PFSK-1 (cell line): ENCODE data around the gene RNF144B.

Source experiments
- FOXP2 ChIP-seq: optimal IDR thresholded peaks from 2 replicates; pipeline ENCODE3; 2011; ENCODE audit warnings: borderline replicate concordance, control low read depth, inconsistent platforms; ENCODE audit not compliant: insufficient read depth; ENCODE audit errors: extremely low read length, extremely low read depth
- POLR2AphosphoS5 ChIP-seq: IDR thresholded peaks from 2 replicates; pipeline ENCODE4 v1.6.1; 2012; ENCODE audit warnings: low read depth, mild to moderate bottlenecking, control low read depth, low read length, moderate library complexity
- REST ChIP-seq, 2 experiments: IDR thresholded peaks; 2 replicates each; pipeline versions ENCODE4 v1.6.1 to v1.8.0; 2011 to 2012; ENCODE audit warnings: low read depth in 2 of 2, low read length in 2 of 2, control low read depth in 1 of 2, inconsistent platforms in 1 of 2, mild to moderate bottlenecking in 1 of 2, moderate library complexity in 1 of 2; ENCODE audit not compliant: insufficient read depth in 1 of 2
- SIN3A ChIP-seq: IDR thresholded peaks from 2 replicates; pipeline ENCODE4 v1.6.1; 2012; ENCODE audit warnings: mild to moderate bottlenecking, low read length, moderate library complexity, borderline replicate concordance; ENCODE audit not compliant: insufficient read depth
- TAF1 ChIP-seq: IDR thresholded peaks from 2 replicates; pipeline ENCODE4 v1.6.1; 2012; ENCODE audit warnings: low read length, control low read depth, borderline replicate concordance; ENCODE audit not compliant: insufficient read depth

Gene RNF144B

GRCh38 chr6:18496462-18496861 lies 109.3 kb downstream of the RNF144B start:
- TF ChIP-seq FOXP2 = no peak
- no peak for TF ChIP-seq SIN3A

DNA sequence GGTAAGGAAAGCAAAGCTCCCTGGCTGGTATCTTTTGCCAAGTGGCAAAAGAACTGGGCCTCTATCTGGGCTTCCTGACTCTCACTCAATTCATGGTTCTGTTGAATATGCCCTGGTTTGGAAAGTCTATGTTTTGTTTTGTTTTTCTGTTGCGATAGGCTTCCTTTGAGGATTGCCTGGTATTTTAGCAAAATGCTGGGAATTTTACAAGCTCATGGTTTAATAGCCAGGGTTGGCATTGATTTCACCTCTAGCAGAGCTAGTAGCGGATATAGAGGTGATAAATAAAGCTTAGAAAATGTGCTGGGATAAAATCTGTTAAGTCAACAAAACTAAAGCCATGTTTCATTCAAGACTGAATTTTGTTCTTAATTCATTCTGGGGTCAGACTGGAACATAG lies 109.9 kb downstream of the RNF144B start:
- TF ChIP-seq POLR2AphosphoS5 (no peak), REST (IDR thresholded peaks at IDR 0.05; ENCODE audit: insufficient read depth in 1 of 2, low read depth in 2 of 2, low read length in 2 of 2) (no peak), FOXP2 (no peak), TAF1 (no peak), SIN3A (no peak)

GRCh38 chr6:18498408-18498807 lies 111.3 kb downstream of the RNF144B start:
- TF ChIP-seq TAF1 (no peak), FOXP2 (no peak), POLR2AphosphoS5 (no peak), REST (IDR thresholded peaks at IDR 0.05; ENCODE audit: insufficient read depth in 1 of 2, low read depth in 2 of 2, low read length in 2 of 2) (no peak), SIN3A (no peak)

DNA sequence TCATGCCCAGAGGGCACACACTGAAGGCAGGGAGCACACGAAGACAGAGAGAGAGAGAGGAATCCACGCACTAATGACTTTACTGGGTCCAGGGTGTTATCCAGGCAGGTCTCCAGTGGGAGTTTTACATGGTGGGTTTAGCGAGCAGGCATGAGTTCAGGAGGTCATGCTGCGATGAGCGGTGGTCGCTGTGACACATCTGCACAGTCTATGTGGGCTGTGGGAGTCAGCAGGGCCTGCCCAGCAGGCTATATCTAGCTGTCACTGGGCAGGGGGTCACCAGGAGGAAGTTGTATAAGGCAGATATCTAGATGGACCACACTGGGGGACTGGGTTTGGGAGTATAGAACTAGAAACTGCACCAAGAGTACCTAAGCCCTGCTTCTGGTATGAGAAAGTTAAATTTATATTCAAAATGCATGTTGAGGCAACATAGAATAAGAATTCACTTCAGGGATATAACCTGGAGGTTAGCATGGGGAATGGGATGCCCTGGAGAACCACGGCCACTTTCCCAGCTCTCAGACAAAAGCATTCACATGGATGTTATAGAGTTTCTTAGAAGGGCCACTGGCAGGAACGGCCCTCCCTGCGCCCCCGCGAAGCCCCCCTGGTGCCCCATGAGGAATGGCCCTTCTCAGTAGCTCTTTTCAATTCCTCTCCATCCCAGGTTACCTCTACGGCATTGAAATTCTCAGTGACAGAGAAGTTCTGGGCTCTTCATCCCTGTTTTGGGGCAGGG lies 113.9 kb downstream of the RNF144B start:
- TF ChIP-seq POLR2AphosphoS5 = no peak
- TF ChIP-seq TAF1 = no peak
- no peak for TF ChIP-seq FOXP2
- no peak for TF ChIP-seq SIN3A
- TF ChIP-seq REST (IDR thresholded peaks at IDR 0.05; ENCODE audit: insufficient read depth in 1 of 2, low read depth in 2 of 2, low read length in 2 of 2) = no peak

DNA sequence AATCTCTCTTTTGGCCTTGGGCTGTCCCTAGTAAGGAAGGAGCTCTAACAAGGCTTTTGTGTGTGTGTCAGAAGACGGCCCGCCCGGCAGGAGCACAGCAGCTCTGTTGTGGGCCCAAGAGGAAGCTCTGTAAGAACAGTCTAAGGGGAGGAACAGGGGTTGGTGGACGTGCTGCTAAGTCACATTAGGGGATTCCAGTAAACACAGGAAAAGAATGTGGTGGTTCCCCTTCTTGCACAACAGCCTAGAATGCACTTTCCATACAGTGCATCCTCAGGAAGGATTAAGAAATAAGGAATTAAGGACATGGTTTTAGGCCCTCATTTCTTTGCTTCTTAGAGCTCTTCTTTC lies 114.5 kb downstream of the RNF144B start:
- TF ChIP-seq TAF1 (no peak), POLR2AphosphoS5 (no peak), FOXP2 (no peak), REST (IDR thresholded peaks at IDR 0.05; ENCODE audit: insufficient read depth in 1 of 2, low read depth in 2 of 2, low read length in 2 of 2) (no peak), SIN3A (no peak)
